HG03571 (cell line): ENCODE results near the gene HIRIP3.
A peak's percentile ranks its signal among the peaks of the same experiment; 100 is the strongest.
"Not testable (repeated sequence)": the region's sequence is repeated elsewhere in the genome, so short reads cannot be mapped to it uniquely, and the experiment has no call there.

ENCODE experiments used
- ATAC-seq: cut with Tn5 transposase; IDR thresholded peaks from one replicate; pipeline ENCODE4 v1.9.1; 2021; ENCODE audit not compliant: unreplicated experiment

Gene HIRIP3

DNA sequence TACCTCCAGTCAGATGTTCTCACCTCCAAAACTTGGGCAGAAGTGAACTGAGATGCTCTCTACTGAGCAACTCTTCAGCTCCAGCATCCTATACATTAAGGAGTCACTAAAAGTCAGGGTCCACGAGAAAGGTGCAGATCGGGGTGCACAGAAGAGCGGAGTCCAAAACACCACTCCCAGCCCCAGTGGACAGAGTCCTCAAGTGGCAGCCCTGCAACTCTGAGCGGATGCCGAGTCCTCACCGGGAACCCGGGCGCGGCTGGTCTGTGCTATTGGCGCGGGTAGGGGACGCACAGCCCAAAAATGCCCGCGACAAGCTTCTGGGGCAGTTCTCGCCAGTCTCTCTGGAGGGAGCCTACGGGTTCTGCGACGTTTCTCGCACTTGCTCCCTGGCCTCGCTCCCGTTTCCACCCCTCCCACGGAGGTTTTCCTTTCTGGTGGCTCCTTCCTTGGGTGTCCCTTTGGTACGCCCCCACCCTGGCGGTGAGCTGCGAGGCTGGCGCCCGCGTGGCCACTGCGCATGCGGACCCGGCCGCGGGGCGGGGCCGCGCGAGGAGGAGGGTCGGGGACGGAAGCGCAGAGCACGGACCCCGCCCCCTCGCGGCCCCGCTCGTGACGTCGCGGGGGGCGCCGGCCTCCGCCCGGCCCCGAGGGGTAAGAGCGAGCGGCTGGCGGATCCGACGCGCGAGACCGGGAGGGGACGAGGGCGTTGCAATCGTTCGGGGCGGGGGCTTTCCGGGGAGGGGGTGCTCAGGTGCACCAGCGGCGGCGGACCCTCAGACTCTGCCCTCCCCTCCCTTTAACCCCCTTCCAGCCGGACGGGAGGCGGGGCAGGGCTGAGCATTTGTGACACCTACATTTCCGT, 33.7 kb downstream of the HIRIP3 start, which contains the start of gene TMEM219:
Gene TMEM219 (plus strand): TSS at position 601 of the 865 bp plus-strand sequence. CDS start 1,065 bp downstream, outside the sequence.
- ATAC-seq = peak; percentile 83

DNA sequence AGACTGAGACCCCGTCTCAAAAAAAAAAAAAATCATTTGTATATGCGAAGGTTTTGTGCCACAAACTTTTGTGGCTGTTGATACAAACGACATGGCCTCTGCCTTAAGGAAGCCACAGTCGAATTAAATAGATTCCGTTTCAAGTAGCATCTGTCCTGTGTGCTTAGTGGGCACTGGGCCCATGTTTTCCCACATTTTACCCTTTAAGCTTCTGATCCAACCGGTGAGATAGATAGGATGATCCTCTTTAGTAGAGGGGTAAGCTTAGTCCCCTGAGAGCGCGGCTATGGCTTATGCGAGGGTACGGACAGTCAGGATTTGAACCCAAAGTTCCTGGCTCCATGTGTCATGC, 34.3 kb downstream of the HIRIP3 start:
- ATAC-seq = no peak

DNA sequence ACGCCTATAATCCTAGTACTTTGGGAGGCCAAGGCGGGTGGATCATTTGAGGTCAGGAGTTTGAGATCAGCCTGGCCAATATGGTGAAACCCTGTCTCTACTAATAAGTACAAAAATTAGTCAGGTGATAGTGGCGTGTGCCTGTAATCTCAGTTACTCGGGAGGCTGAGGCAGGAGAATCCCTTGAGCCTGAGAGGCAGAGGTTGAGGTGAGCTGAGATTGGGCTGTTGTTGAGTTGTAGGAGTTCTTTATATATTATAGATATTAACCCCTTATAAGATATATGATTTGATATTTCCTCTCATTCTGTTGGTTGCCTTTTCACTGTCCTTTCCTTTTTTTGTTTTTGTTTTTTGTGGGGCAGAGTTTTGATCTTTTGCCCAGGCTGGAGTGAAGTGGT, 35.6 kb downstream of the HIRIP3 start:
- ATAC-seq = not testable (repeated sequence)

DNA sequence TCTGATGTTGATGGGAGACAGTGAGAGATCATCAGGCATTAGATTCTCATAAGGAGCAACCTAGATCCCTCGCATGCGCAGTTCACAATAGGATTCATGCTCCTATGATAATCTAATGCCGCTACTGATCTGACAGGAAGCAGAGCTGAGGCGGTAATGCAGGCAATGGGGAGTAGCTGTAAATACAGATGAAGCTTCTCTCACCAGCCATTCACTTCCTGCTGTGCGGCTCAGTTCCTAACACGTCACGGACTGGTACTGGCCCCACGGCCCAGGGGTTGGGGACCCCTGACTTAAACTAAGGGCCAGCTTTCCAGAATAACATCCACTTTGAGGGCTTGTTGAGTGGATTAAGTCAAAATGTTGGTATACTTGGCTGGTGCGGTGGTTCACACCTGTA, 36.1 kb downstream of the HIRIP3 start:
- ATAC-seq = no peak

DNA sequence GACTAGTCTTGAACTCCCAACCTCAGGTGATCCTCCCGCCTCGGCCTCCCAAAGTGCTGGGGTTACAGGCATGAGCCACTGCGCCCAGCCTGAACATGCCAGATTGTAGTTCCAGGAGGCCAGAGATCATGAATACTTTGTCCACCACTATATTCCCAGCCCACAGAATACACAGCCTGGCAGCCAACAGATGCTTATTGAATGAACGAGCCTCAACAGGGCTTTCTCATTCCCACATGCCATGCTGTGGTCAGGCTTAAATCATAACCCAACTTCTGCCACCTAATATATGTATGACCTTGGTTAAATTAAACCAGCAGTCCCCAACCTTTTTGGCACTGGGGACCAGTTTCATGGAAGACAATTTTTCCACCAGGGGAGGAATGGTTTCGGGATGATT, 36.7 kb downstream of the HIRIP3 start:
- no peak for ATAC-seq

DNA sequence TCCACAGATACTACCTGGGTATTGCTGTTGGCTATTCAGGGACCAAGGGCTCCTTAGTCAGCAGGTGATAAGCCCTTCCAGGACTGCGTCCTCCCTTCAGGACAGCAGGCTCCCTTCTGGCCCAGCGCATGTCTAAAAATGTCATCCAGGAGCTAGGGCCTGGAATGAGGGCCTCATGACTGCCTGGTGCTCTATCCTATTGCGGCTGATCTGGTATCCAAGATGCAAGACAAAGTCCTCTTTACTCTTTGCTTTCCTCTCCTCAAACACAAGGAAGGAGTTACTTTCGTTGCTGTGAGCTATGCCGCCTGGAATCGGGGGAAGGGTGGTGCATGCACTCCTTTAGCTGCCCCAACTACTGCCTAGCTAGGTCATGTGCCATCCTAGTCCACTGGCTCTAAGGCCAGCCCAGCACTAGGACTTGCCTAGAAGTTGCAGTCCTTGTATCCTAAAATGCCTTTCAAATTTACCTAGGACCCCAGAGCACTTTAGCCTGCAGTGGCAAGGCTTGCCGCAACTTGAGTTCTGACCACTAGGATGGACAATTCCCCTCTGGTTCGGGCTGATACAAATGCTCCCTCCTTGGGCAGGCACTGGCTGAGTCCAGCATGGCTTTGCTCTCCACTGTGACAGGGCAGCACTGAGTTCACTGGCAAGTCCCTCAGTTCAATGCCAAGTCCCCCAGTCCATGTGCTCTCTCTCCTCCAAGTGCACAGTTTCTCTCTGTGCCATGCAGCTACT, 43.6 kb downstream of the HIRIP3 start:
- no peak for ATAC-seq

DNA sequence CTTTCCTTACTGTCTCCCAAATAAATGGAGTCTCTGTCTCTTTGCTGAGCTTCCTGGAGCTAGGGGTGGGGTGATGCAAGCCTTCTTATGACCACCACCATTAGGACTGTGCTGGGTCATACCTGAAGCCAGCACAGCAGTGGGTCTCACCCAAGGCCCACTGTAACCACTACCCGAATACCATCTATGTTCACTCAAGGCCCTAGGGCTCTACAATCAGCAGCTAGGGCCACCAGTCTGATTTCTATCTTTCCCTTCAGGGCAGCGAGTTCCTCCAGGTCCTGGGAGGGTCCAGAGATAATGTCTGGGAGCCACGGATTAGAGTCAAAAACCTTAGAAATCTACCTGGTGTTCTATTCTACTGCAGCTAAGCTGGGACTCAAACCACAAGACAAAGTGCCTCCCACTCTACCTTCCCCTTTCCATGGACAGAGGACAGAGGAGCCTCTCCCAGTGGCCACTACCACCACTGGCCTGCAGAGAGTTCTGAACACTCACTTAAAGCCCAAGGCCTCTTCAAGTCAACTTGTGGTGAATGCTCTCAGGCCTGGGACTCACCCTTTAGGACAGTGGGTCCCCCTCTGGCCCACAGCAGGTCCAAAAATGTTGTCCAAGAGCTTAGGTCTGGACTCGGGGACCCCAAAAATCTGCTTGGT, 44.5 kb downstream of the HIRIP3 start:
- ATAC-seq = no peak

DNA sequence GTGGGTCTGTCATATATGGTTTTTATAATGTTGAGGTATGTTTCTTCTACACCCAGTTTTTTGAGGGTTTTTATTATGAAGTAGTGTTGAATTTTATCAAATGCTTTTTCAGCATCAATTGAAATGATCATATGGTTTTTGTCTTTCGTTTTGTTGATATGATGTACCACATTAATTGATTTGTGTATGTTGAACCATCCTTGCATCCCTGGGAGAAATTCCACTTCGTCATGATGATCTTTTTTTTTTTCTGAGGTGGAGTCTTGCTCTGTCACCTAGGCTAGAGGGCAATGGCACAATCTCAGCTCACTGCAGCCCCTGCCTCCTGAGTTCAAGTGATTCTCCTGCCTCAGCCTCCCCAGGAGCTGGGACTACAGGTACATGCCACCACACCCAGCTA, 47.5 kb downstream of the HIRIP3 start:
- no peak for ATAC-seq

DNA sequence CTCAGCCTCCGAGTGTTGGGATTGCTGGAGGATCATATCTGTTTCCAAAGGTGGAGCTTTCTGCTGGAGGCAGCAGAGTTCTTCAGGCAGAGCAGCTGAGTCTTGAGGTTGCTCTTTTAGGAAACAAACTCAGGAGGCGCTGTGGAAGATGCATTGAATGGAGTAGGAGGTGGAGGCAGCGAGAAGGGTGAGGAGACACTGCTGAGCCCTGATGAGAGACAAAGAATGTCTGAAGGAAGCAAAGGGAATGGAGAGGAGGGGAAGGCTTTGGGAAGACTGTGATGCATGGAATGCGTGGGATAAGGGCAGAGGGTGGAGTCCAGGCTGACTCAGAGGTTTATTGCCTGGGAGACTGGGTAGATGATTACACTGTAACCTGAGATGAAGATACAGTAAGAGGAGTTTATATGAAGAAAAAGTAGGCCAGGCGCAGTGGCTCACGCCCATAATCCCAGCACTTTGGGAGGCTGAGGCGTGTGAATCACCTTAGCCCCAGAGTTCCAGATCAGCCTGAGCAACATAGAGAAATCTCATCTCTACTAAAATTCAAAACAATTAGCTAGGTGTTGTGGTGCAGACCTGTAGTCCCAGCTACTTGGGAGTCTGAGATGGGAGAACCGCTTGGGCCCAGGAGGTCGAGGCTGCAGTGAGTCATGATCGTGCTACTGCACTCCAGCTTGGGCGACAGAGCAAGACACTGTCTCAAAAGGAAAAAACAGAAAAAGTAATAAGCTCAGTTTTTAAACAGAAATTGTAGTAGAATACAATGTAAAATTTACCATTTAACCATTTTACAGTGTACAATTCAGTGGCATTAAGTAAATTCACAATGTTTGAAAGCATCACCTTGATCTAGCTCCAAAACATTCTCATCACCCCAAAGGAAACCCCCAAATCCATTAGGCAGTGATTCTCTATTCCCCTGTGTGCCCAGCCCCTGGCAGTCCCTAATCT, 51.3 kb downstream of the HIRIP3 start:
- ATAC-seq = no peak
